ENCODE results near the gene MEX3D.

MEX3D gene

DNA sequence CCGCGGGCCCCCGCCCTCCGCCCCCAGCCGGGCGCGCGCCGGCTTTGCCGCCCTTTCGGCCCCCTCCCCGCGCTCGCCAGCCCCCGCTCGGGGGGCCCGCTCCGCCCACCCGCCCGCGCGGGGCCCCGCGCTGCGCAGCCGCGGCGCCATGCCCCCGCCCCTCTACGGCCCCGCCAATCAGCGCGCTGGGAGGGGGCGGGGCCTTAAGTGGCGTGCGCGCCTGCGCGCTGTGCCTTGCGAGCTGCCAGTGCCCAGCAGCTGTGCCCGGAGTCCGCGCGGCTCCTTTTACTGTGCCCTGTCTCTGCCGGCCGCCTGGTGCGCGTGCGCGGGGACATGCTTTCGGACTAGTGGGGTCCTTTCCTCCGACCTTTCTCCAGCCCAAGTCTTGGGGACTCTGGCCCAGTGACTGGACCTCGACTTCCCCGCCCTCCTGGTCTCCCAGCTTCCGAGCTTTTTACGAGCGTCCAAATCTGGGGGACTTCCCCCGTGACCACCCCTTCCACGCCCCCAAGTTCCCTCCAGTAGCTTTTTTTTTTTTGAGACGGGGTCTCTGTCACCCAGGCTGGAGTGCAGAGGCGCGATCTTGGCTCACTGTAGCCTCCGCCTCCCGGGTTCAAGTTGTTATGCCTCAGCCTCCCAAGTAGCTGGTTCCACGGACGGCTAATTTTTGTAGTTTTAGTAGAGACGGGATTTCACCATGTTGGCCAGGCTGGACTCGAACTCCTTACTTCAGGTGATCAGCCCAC lies 24.8 kb upstream of the MEX3D start, which contains the start of gene MBD3:
MBD3 (minus strand) TSS at position 111 of the 746 bp plus-strand sequence. CDS start 234 bp downstream, outside the sequence.
- DNase-seq, result peak; percentile 94

DNA sequence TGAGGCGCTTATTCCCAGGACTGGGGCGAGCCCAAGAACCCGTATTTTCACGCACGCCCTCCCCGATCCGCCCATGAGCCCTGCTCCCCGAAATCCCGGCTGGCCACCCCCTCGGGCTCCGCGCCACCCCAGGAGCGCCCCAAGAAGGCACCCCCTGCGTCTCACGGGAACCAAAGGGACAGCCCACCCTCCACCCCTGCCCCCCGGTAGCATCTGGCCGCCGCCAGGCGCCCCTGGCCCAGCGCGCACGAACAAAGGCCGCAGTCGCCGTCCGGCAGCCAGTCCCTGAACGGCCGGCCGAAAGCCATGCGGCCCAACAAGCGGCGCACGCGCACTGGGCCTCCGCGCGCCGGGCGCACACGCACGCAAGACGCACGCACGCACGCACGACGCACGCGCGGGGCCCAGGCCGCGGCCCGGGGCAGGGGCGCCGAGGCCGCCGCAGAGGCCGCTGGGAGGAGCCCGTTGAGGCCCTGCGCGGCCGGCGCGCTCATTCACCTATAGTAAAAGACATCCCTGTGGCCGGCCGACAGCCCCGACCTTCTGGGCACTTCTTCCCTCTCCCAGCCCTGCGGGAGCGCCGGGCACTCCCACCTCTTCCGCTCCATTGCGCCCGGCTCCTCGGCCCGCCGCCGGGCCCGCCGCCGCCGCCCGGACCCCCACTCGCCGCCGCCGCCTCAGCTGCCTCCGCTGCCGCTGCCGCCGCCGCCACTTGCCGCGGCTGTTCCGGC lies 24.1 kb upstream of the MEX3D start:
- peak; percentile 86 for DNase-seq

DNA sequence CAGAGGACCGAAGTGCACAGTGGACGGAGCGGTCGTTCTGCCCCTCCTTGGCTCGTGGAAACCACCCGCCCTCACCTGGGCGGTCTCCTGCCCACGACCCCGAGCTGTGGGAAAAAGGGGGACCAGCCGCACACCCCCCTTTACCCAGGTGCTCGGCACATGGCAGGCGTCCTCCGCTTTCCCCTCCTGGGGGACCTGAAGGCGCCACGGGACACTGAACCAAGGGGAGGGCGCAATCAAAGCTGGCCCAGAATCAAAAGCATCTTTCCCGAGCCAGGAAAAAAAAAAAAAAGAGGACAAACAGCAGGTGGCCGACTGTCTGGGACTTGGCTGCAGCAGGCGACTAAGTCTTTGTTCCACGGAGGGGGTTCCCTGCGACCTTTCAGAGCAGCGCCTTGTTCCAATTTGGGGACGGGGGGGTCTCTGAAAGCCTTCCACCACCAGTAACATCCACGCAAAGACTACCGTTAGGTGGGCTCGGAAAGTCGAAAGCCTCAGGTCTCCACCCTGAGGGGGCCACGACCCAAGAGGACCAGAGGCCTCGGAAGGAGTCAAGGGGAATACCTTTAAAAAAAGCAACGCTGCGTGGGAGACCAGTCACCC lies 23.4 kb upstream of the MEX3D start:
- no peak for DNase-seq

DNA sequence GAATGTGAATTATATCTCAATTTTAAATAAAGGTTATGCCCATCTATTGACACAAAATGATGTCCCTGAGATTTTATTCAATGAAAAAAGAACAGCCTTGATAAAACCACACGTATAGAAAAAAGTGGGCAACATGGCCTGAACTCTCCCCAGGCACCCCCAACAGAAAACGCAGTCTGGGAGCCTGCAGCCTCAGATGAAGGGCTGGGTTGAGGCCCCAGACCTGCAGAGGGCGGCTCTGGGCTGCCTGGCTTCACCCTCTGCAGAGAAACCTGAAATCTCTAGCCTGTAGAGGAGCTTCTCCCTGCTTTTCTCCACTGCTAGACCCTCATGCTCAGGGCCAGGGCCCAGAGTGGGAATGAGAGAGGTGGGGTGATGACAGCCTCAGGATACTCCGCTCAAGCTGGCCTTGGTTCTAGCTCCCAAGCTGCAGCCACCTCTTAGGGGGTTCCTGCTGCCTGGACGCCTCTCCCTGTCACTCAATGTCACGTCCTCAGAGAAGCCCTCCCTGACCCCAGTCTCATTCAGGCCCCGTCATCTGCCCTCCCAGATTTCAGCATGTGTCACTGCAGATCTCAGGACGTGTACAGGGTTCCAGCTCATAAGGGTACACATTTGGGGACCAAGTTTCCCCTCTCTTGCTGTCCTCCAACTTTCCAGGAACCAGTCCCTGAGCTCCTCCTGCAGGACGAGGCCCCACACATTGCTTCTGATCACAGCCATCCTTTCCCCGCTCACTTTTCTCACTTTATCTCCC lies 22.7 kb upstream of the MEX3D start:
- DNase-seq, result peak; percentile 50

DNA sequence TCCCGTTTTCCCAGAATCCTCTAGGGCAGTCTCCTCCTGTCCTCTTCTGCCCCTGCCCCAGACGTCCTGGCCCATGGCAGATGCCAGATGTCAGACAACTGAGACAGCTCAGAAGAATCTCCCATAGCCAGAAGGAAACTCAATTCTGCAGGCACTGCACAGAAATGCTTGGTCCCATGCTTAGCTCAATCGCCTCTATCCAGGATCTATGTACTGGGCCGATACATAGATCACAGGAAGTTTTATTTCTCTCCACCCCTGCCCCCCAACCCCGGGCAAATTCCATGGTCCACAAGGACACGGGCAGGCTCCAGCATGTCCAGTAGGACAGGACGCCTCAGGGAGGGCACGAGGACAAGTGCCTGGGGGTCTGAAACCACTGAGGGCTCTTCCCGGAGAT lies 19.7 kb upstream of the MEX3D start:
- no peak for DNase-seq

DNA sequence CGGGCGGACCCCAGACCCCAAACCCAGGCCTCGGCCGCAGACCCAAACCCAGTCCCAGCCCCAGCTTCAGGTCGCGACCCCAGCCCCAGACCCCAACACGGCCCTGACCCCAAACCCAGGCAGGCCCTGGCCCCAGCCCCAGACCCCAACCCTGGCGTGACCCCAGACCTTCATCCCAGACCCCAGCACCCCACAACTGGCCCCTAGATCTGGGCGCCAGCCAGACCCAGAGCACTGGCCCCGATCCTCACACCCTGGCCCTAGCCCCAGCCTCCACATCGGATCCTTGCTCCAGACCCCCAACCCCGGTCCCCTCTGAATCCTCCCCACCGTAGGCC lies 17.1 kb upstream of the MEX3D start:
- no peak for DNase-seq

DNA sequence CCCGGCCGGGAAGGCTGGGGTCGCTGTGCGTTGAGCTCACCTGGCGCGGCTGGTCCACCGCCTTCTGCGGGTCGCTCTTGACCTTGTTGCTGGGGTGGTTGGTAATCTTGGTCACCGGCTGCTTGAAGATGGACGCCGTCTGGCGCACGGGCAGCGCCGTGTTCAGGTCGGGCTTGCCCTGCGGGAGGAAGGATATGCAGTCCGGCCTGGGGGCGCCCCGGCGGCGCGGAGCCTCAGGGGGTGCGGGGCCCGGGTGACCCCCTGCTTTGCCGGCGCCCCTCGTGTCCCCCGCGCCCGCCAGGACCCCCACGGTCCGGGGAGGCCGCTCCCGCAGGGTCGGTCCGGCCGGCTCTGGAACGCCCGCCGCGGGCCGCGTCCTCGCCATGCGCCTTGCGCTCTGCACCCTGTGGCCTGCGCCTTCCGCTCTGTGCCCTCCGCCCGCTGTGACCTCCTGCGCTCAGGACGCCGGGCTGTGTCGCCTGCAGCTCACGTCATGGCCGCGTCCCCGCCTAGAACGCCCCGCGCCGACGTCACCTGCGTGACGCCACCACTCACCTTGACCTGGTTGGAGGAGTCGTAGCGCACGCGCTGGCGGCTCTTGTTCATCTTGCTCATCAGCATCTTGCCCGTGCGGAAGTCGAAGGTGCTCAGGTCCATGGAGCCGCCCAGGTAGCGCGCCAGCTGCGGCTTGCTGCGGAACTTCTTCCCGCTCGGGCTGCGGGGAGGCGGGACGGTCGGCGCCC lies 16.5 kb upstream of the MEX3D start:
- DNase-seq, result no peak

DNA sequence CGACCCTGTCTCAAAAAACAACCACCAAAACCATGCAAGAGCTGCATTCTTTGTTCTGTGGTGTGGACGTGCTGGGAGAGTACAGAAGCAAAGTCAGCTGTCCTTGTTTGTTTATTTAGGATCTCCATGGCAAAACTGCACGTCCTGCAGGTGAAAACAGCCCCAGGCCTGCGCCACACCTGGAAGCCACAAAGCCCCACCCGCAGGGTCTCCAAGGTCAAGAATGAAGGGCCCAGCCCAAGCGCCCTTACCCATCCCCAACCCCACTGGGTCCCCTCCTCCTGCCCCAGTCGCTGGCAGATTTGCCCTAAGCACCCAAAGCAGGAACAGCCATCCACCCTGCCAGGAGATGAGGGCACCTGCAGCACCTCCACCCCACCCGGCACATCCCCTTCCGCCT lies 14.1 kb upstream of the MEX3D start:
- no peak for DNase-seq

DNA sequence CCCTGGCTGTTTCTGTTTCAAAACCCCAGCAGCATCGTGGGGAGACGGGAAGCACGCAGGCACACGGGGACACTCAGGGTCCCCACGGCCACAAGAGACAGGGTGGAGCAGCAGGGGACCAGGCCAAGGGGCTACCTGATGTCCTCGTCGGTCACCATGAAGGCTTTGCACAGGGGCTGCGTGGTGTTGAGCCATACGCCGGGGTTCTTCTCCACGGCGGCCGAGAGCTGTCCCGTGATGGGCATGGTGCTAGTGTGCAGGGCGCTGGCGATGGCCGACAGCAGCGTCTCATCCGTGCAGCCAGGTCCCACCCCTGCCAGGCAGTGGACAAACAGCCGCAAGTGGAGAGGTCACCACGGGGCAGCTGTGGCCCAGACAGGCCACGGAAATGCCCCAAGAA lies 12.8 kb upstream of the MEX3D start:
- DNase-seq, result no peak

DNA sequence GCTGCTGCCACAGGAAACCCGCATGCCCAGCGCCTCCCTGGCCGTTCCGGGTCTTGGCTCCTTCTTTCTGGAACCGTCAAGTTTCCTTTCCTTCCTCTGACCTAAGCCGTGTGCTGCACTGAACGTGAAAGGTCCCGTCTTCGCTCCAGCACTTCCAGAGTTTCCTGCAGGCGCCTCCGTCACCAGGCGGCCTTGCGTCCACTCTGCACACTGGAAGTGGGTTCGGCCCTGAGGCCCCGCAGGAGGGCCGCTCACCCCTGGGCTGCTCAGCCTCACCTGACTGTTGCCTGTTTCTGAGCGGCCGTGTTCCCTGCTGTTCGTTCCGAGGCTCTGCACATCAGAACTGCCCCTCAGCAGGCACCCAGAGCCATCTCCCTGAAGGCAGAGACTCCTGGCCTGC lies 12.3 kb upstream of the MEX3D start:
- no peak for DNase-seq

DNA sequence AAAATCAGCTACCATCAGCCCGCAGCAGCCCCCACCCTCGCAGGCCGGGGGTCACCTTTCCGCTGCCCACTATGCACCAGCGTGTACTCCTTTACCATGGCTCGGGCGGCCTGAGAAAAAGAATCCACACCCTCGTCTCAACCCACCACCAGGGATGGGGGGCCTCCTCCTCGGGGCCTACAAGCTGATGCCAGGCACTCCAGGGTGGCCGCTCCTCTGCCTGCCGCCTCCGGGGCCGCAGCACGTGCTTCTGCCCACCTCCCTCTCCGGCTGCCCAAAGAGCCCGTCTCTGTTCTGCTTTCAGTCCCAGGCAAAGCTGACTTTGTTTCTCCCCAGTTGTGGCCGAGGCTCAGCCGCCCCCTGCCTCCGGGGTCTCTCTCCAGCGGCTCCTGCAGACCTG lies 11.1 kb upstream of the MEX3D start:
- DNase-seq, result no peak

DNA sequence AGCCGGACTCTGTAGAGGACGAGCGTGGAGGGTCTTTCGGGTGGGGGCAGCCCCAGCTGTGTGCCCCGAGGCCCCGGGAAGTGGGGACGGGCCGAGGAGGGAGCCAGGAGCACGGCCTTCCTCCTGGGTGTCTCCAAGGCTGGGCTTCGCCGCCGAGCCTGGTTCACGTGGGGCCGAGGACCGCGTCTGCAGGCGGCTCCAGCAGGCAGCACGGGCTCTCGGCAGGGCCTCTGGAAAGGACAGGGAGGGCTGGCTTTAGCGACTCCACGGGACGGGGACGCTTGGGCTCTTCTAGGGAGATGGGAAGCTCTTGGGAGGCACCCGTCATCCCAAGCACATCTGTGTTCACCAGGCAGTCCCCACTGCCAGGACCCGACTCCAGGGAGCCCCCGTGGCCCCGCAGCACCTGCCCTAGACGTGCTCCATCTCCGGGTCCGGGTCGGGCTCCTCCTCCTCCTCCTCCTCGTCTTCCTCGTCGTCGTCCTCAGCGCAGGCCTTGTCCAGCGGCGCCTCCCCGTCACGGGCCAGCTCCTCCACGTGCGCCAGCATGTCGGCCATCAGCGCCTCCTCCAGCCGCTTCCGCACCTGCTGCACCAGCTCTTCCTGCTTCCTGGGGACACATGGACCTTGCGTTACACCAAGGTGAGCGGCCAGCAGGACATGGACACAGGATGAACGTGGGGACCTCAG lies 9.9 kb upstream of the MEX3D start:
- no peak for DNase-seq

DNA sequence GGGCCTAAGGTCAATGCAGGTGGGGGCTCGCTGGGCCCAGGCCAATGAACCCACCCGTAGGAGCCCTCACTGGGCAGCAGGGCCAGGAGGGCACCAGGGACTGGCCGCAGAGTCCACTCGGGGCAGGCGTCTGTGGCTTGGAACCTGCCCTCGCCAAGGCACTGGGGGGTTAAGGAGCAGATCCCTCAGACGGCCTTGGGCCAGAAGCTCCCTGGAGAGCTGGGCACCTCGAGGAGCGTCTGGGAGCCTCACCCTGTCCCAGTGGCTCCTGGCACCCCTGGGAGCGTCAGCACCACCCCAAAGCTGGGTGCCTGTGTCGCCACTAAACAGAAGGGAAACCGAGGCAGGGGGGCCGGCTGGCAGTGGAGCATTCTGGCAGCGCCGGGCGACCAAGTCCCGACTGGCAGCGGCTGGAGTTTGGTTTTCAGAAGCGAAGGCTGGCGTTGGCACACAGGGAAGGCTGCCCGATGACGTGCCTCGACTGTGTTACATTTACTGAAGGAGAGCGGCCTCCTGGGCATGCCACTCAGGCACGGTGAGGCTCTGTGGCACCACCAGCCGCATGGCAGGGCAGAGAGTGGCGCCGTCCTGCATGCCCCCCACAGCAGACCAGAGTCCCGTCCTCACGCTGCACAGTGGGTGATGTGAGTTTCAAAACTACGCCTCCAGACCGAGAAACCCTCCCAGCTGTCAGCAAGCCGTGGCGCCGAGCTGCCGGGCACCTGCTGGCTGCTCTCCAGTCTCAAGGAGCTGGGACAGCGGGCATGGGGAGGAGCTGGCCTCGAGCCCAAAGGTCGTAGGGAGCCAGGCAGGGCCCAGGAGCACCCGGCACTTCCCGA lies 9.2 kb upstream of the MEX3D start:
- no peak for DNase-seq

DNA sequence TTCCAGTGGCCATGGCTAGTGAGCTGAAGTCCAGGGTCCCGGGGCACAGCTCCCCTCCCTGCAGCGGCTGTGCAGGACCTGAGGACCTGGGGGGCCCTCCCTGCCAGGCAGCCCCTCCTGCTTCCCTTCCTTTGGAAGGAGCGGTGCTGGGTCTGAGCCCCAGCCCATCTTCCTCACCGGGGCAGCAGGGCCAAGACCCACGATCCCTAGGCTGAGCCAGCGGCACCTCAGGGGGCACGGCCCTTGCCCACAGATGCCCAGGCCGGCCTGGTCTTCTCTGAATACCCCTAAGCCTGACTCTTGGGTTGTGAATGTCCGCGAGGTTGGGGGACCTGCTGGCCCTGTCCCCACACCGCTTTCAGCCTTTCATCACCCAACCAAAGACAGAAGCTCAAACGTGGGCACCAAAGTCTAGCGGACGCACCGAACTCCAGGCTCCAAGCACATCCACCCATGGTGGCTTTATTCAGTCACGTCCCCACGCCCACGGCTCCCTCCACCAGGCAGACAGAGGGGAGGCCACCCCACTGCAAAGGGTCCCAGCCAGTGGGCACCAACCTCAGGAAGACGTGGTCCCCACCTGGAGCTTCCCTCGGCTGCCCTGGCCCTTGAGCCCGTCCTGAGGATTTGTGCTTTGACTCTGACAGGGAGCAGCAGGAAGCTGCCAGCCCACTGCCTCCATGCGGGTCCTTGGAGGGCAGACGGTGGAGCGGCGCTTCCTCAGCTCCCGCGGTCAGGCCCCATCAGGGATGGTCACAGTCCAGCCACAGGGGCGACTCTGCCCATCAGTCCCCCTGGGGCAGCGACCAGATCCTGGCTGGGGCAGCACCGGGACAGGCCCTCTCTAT lies 8.3 kb upstream of the MEX3D start:
- no peak for DNase-seq

DNA sequence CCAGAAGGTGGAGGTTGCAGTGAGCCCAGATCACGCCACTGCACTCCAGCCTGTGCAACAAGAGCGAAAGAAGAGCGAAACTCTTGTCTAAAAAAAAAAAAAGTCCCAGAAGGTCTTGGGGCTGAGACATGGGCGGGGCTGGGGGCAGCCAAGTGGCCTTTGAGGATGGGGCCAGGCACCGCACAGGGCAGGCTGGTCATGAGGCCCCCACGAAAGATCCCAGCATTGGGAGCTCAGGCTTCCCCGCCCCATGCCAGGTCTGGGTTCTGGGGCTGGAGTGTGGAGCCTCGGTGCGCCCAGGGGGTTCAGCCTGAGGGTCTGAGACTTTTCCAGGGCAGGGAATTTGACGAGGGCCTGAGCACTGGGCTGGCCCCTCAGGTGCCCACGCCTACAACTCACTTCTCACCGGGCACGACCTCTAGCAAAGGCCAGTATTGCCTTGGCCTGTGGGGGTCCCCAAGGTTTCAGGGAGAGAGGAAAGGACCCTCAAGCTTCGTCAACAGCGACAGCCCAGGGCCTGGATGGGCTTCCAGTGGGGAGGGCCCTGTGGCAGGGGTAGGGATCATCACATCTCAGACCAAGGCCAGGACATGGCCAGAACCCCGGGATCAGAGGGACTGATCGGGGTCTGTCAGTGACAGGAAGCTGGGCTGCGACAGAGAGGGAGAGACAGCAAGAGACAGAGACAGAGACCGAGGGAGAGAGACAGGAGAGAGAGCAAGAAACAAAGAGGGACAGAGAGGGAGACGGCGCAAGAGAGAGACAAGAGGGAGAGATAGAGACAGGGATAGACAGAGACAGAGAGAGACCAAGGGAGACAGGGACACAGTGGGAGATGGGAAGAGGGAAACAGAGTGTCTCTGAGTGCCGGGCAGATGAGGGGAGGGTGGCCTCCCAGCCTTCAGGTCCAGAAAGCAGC lies 7.5 kb upstream of the MEX3D start:
- no peak for DNase-seq

DNA sequence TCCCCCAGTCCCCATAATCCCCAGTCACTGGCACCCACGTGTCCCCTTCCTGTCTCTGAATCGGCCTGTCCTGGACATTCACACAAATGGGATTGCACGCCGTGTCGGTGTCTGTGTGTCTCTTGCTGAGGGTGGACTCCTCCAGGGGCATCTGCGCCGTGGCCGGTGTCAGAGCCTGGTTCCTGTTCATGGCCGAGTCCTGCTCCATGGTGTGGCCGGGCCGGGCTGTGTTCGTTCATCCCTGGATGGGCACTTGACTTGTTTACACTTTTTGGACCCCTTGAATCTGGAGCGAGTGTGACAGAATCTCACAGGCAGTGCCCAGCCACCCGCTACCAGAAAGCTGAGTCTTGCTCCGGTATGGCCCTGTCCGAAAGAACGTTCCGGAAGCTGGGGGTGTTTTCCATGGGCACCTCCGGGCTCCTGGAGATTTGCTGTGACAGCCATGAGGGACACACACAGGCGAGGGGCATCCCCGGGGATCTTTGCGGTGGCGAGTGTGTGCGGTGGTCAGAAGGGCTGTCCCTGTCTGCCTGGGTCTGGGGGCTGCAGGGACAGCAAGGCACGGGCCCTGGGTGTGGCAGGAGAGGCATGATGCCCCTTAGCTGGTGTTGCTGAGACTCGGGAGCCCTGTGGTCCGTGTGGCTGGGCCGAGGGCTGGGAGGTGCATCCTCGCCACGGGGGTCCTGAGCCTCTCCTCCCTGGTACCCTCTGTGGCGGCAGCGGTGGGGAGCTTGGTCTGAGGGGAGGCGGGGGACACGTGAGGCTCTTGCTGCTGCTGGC lies 6.4 kb upstream of the MEX3D start:
- DNase-seq, result no peak

DNA sequence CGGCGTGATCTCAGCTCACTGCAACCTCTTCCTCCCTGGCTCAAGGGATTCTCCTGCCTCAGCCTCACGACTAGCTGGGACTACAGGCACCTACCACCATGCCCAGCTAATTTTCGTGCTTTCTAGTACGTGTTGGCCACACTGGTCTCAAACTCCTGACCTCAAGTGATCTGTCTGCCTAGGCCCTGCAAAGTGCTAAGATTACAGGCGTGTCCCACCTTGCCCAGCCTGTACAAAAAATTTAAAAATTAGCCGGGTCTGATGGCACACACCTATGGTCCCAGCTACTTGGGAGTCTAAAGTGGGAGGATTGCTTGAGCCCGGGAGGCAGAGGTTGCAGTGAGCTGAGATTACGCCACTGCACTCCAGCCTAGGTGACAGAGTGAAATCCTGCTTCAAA lies 4.7 kb upstream of the MEX3D start:
- no peak for DNase-seq

DNA sequence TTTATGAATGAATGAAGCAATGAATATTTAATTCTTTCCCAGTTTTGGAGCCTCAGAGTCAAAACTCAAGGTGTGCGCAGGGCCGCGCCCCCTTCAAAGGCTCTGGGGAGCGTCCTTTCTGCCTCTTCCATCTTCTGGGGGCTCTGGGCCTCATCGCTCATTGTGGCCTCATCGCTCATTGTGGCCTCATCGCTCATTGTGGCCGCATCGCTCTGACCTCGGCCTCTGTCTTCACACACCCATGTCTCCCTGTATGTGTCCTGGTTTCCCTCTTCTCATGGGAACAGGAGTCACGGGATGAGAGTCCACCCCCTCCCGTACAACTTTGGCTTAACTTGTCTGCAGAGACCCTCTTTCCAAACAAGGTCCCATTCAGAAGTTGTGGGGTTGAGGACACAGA lies 3.2 kb upstream of the MEX3D start:
- DNase-seq, result no peak

Data from 8988T (cell line).